BJ (cell line): ENCODE data around the gene ENG. TPM values are rescaled to one million over a fixed set of nuclear protein-coding genes. Genes with fewer than 3 reads are reported as not detected.

Experiments
- CTCF ChIA-PET: fragments of 350-600 bp; formaldehyde crosslinking; extraction: SDS; loops from one replicate; lab custom pipeline; 2021; ENCODE audit warnings: antibody characterized with exemption, inconsistent platforms; lab: Yijun Ruan, JAX
- POLR2A ChIA-PET: fragments of 300-600 bp; sonication (Branson Sonifier 250); formaldehyde crosslinking; extraction: SDS; loops from one replicate; lab custom pipeline; 2021; ENCODE audit warnings: antibody characterized with exemption; lab: Charles Lee
- DNase-seq: peaks from one replicate; pipeline ENCODE4 v3.0.0-alpha.2; 2011; ENCODE audit warnings: low read depth
- H3K27me3 ChIP-seq: 2 replicates; pipeline ENCODE4 v1.6.0; 2011; ENCODE audit warnings: low read length; ENCODE audit not compliant: control insufficient read depth, insufficient read depth
- H3K36me3 ChIP-seq: 2 replicates; pipeline ENCODE4 v1.5.1; 2011; ENCODE audit warnings: low read length; ENCODE audit not compliant: control insufficient read depth, insufficient read depth
- H3K4me3 ChIP-seq: 2 replicates; pipeline ENCODE4 v1.5.1; 2011; ENCODE audit warnings: low read depth, mild to moderate bottlenecking, control low read depth, low read length
- polyA plus RNA-seq: library from polyadenylated mRNA; depleted of rRNA; stranded (reverse); fragments of >200 nt; gene quantifications from 2 replicates; pipeline ENCODE4 v1.2.3, GENCODE V29; 2011
- TF ChIP-seq, protein P1 (sequence below): IDR thresholded peaks from 2 replicates; pipeline ENCODE4 v1.5.1; 2011; ENCODE audit warnings: low read depth, mild to moderate bottlenecking, control low read depth, inconsistent platforms, low read length, moderate library complexity; ENCODE audit not compliant: insufficient read depth

Gene ENG
- polyA plus RNA-seq, 1 experiment: 44.6 TPM

- TF ChIP-seq, protein P1, sequence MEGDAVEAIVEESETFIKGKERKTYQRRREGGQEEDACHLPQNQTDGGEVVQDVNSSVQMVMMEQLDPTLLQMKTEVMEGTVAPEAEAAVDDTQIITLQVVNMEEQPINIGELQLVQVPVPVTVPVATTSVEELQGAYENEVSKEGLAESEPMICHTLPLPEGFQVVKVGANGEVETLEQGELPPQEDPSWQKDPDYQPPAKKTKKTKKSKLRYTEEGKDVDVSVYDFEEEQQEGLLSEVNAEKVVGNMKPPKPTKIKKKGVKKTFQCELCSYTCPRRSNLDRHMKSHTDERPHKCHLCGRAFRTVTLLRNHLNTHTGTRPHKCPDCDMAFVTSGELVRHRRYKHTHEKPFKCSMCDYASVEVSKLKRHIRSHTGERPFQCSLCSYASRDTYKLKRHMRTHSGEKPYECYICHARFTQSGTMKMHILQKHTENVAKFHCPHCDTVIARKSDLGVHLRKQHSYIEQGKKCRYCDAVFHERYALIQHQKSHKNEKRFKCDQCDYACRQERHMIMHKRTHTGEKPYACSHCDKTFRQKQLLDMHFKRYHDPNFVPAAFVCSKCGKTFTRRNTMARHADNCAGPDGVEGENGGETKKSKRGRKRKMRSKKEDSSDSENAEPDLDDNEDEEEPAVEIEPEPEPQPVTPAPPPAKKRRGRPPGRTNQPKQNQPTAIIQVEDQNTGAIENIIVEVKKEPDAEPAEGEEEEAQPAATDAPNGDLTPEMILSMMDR: no peak
- no peak for DNase-seq
- Histone ChIP-seq H3K4me3 (peak overlapping the region; percentile 9; the same call in 1 of the 2 replicates), H3K36me3 (peaks cover 36% of the 10 kb centered on the region), H3K27me3 (no peaks in the 10 kb centered on the region)
- POLR2A ChIA-PET: interaction anchor here (0.6 to 1.0 kb wide), 2 partner anchors 14 to 1599 kb away, joined by 3 to 7 read pairs; no protein-coding TSS in a partner anchor
- CTCF ChIA-PET: interaction anchor here (0.8 to 1.8 kb wide), 3 partner anchors 10 to 27 kb away, joined by 3 to 4 read pairs (median 4); no protein-coding TSS in a partner anchor
These were observed 42.8 kb upstream of the ENG start for GRCh38 chr9:127897193-127897692.

GRCh38 chr9:127896395-127897192, 42.1 kb upstream of the ENG start:
- CTCF ChIA-PET: interaction anchor here (0.8 to 1.8 kb wide), 4 partner anchors 9 to 162 kb away, joined by 3 to 4 read pairs (median 4); partner anchors contain the start of gene TOR2A
- H3K36me3 ChIP-seq: peaks cover 36% of the 10 kb centered on the region

GRCh38 chr9:127895811-127896210, 41.4 kb upstream of the ENG start:
- Histone ChIP-seq H3K4me3 (no peak overlapping the region), H3K36me3 (peaks cover 40% of the 10 kb centered on the region), H3K27me3 (no peaks in the 10 kb centered on the region)
- ChIA-PET CTCF (interaction anchor here (1.3 to 1.7 kb wide), 2 partner anchors 14 to 161 kb away, joined by 3 to 4 read pairs; partner anchors contain the start of gene TOR2A), POLR2A (no interaction called here)
- DNase-seq: no peak
- TF ChIP-seq, protein P1: no peak

More at GRCh38 chr9:127896395-127897192, 42.1 kb upstream of the ENG start:
- no peak for DNase-seq
- TF ChIP-seq, protein P1: no peak
- POLR2A ChIA-PET: interaction anchor here (1.0 kb wide), 1 partner anchor 14 kb away, joined by 3 read pairs; no protein-coding TSS in a partner anchor
- no peaks in the 10 kb centered on the region for H3K27me3 ChIP-seq
- no peak overlapping the region for H3K4me3 ChIP-seq

DNA sequence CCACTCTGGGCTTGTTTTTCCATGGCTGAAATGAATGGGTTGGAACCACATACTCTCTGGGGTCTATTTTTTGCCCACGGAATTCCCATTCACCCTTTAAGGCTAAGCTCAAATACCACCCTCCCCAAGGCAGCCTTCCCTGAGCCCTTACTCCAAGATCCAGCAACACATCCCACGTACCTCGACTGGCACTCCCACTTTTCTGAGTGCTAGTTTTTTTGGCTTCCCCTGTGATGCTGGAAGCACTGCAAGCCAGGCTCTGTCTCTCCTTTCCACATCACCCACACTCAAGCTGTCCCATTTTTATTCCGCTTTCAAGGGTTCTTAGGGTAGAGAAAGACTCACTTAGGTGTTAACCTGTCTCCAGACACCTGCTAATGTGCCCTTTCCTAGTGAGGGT, 38.9 kb upstream of the ENG start:
- no peak for DNase-seq
- POLR2A ChIA-PET: no interaction called here
- TF ChIP-seq, protein P1: no peak
- Histone ChIP-seq H3K36me3 (peaks cover 49% of the 10 kb centered on the region), H3K4me3 (no peak overlapping the region), H3K27me3 (no peaks in the 10 kb centered on the region)
- CTCF ChIA-PET: interaction anchor here (1.0 kb wide), 1 partner anchor 23 kb away, joined by 4 read pairs; no protein-coding TSS in a partner anchor

GRCh38 chr9:127892831-127893230, 38.4 kb upstream of the ENG start:
- no peak overlapping the region for H3K4me3 ChIP-seq
- DNase-seq: no peak
- peaks cover 51% of the 10 kb centered on the region for H3K36me3 ChIP-seq
- CTCF ChIA-PET: interaction anchor here (1.0 kb wide), 1 partner anchor 23 kb away, joined by 4 read pairs; no protein-coding TSS in a partner anchor
- TF ChIP-seq, protein P1: no peak
- POLR2A ChIA-PET: interaction anchor here (0.6 kb wide), 1 partner anchor 11 kb away, joined by 3 read pairs; no protein-coding TSS in a partner anchor
- H3K27me3 ChIP-seq: no peaks in the 10 kb centered on the region
